LNCAP (cell line): Measurements from ENCODE around the gene IL19.

ENCODE experiments used
- CTCF ChIP-seq: fragments of 450-650 bp; IDR thresholded peaks from 2 replicates; pipeline ENCODE4 v1.5.1; 2017; ENCODE audit warnings: mild to moderate bottlenecking

IL19 gene

DNA sequence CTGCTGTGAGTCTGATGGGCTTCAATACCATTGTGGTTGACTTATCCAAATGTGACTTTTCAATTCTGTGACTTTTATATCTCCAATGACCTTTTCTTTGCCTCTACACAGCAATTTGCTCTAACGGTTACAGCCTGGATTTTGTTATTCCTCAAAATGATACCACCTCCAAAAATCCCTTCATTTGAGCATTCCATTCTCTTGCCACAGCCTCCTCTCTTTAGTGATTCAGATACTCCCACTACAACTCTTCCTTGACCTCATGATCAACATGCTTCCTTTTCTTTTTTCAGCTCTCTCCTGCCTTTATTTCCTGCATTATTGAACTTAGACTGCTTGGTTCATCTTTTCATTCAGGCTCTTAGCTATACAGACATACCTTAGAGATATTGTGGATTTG is 16.6 kb upstream of the IL19 start:
- TF ChIP-seq CTCF = no peak

DNA sequence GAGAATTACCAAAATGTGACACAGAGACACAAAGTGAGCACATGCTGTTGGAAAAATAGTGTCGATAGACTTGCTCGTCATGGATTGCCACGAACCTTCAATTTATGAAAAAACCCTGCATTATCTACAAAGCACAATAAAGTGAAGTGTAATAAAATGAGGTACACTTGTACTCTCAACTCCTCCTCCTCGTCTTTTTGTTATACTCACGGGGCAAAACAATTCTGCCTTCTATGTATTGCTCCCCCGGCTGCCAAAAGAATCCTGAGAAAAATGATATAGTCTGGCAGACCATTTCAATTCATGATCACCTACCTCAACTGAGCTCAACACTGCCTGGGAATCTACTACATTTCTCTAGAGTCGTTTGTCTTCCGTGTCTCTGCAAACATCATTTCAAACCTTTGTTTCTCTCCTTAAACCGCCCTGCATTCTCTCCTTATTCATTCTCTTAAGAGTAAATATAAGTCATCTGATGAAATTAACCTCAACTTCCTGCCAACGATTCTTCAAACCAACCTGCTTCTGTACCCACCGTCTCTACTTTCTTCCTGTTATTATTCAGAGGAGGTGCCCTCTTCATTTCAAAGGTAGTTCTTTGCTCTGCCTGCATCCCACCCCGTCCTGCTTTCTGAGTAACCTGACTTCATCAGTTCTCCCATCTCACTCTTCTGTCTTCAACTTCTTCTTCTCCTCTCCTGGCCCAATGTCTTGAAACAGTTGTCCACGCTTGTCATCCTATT is 12.9 kb upstream of the IL19 start:
- no peak for TF ChIP-seq CTCF

DNA sequence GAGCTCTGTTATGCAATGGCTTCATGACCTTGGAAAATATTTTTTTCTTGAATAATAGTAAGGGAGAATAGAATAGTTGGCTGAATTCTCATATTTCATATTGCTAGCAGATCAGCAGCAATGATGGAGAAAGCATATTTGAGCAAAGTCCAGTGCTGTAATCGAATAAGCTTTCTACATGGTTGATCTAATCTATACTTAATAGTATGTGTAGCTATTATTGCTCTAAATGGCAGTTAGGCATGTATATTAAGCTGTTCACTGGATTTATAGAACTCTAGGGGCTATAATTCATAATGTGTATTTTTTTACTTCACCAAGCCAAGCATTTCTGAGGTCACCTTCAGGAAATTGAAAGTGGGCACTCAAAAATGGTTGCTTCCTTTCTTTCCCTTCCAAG is 10.0 kb upstream of the IL19 start:
- TF ChIP-seq CTCF = no peak

GRCh38 chr1:206761159-206761768 is 9.3 kb upstream of the IL19 start:
- no peak for TF ChIP-seq CTCF

DNA sequence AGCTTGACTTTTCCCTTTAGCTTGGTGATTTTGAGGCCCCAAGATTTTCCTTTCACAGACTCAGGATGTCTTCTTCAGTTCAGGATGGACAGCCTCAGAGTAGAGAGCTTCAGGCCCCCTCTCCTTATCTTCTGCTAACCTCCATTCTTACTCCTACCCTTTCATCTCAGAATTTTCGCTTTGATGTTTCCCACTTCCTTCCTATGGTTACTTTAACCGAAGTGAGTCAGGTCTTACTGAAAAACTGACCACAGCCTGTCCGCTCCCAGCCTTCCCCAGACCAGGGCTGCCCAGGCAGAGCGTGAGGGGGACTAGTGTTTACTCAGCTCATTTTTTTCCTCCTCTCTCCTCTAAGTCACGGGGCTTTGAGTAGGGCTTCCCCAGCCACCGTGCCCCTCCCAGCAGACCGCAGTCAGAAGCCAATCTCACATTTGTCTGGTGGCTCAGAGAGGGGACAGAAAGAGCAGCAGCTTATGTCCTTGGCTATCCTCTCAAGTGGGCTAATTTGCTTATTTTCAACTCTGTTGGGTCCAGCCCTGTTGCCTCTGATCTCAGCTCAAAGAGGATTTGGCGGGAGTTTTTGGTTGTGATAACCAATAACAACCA is 4.2 kb upstream of the IL19 start:
- TF ChIP-seq CTCF = no peak

- no peak for TF ChIP-seq CTCF
Measured at GRCh38 chr1:206768472-206769303, 1.9 kb upstream of the IL19 start.

GRCh38 chr1:206769304-206769731 is 1.3 kb upstream of the IL19 start:
- no peak for TF ChIP-seq CTCF
